H9 (cell line): ENCODE data around the gene ARHGAP12. TPM values are rescaled to one million over a fixed set of nuclear protein-coding genes. Genes with fewer than 3 reads are reported as not detected.

ENCODE experiments used
- DNase-seq: peaks from one replicate; pipeline ENCODE4 v3.0.0-alpha.2; 2017
- H2AFZ ChIP-seq: one replicate; pipeline ENCODE4 v1.6.1; 2013; ENCODE audit warnings: mild to moderate bottlenecking, low read length, control low read depth, moderate library complexity
- H2AK5ac ChIP-seq: 2 replicates; pipeline ENCODE4 v1.6.1; 2013; ENCODE audit warnings: low read length, control low read depth, mixed read lengths; ENCODE audit not compliant: insufficient read length
- H2BK120ac ChIP-seq: one replicate; pipeline ENCODE4 v1.6.1; 2013; ENCODE audit warnings: low read depth, mild to moderate bottlenecking, low read length, control low read depth, inconsistent platforms; ENCODE audit not compliant: poor library complexity, severe bottlenecking
- H2BK12ac ChIP-seq: 2 replicates; pipeline ENCODE4 v1.6.1; 2013; ENCODE audit warnings: low read length, control low read depth, mixed read lengths, low read depth; ENCODE audit not compliant: insufficient read length
- H2BK15ac ChIP-seq: 2 replicates; pipeline ENCODE4 v1.6.1; 2013; ENCODE audit warnings: low read depth, low read length, control low read depth
- H2BK20ac ChIP-seq: one replicate; pipeline ENCODE4 v1.6.1; 2013; ENCODE audit warnings: low read depth, mild to moderate bottlenecking, low read length, control low read depth, inconsistent platforms; ENCODE audit not compliant: poor library complexity, severe bottlenecking
- H2BK5ac ChIP-seq: 2 replicates; pipeline ENCODE4 v1.6.1; 2013; ENCODE audit warnings: low read length, control low read depth, mixed read lengths; ENCODE audit not compliant: insufficient read length
- H3K14ac ChIP-seq: 2 replicates; pipeline ENCODE4 v1.6.1; 2013; ENCODE audit warnings: low read length, control low read depth; ENCODE audit not compliant: insufficient read depth
- H3K18ac ChIP-seq: 2 replicates; pipeline ENCODE4 v1.6.1; 2013; ENCODE audit warnings: low read depth, mild to moderate bottlenecking, mixed read lengths, low read length, control low read depth; ENCODE audit not compliant: insufficient read length
- H3K23ac ChIP-seq: 2 replicates; pipeline ENCODE4 v1.6.1; 2013; ENCODE audit warnings: low read length, control low read depth, mixed read lengths, low read depth; ENCODE audit not compliant: insufficient read length
- H3K23me2 ChIP-seq: 2 replicates; pipeline ENCODE4 v1.6.1; 2013; ENCODE audit warnings: low read depth, mild to moderate bottlenecking, mixed read lengths, low read length, control low read depth; ENCODE audit not compliant: insufficient read length, poor library complexity, severe bottlenecking
- H3K27ac ChIP-seq: 2 replicates; pipeline ENCODE4 v1.5.1; 2013; ENCODE audit warnings: low read length, control low read depth, mixed read lengths, low read depth; ENCODE audit not compliant: insufficient read length
- H3K27me3 ChIP-seq: 2 replicates; pipeline ENCODE4 v1.6.1; 2013; ENCODE audit warnings: low read length, control low read depth, inconsistent platforms; ENCODE audit not compliant: insufficient read depth
- H3K4ac ChIP-seq: 2 replicates; pipeline ENCODE4 v1.6.1; 2013; ENCODE audit warnings: low read depth, mild to moderate bottlenecking, control low read depth, inconsistent platforms, low read length, moderate library complexity
- H3K4me1 ChIP-seq: 2 replicates; pipeline ENCODE4 v1.6.1; 2013; ENCODE audit warnings: low read length, control low read depth, inconsistent platforms; ENCODE audit not compliant: insufficient read depth
- H3K4me2 ChIP-seq: 2 replicates; pipeline ENCODE4 v1.6.1; 2013; ENCODE audit warnings: low read length, control low read depth, mixed read lengths; ENCODE audit not compliant: insufficient read length, insufficient read depth
- H3K56ac ChIP-seq: 2 replicates; pipeline ENCODE4 v1.6.1; 2013; ENCODE audit warnings: low read depth, mild to moderate bottlenecking, mixed read lengths, low read length, control low read depth; ENCODE audit not compliant: insufficient read length
- H3K79me1 ChIP-seq: 2 replicates; pipeline ENCODE4 v1.6.1; 2013; ENCODE audit warnings: low read depth, mild to moderate bottlenecking, moderate library complexity, low read length, control low read depth, inconsistent platforms; ENCODE audit not compliant: insufficient read depth, poor library complexity, severe bottlenecking
- H3K79me2 ChIP-seq: 2 replicates; pipeline ENCODE4 v1.6.1; 2013; ENCODE audit warnings: low read length, control low read depth, inconsistent platforms; ENCODE audit not compliant: insufficient read depth
- H3K9ac ChIP-seq: 2 replicates; pipeline ENCODE4 v1.6.1; 2013; ENCODE audit warnings: low read length, control low read depth, mixed read lengths; ENCODE audit not compliant: insufficient read length; ENCODE audit errors: extremely low read depth
- H3K9me3 ChIP-seq: one replicate; pipeline ENCODE4 v1.6.1; 2013; ENCODE audit warnings: low read depth, low read length, inconsistent platforms; ENCODE audit not compliant: control insufficient read depth
- H3T11ph ChIP-seq: one replicate; pipeline ENCODE4 v1.6.1; 2013; ENCODE audit warnings: mild to moderate bottlenecking, low read length, control low read depth, inconsistent platforms
- H4K20me1 ChIP-seq: one replicate; pipeline ENCODE4 v1.6.1; 2013; ENCODE audit not compliant: control insufficient read depth, insufficient read length, insufficient read depth
- H4K5ac ChIP-seq: 2 replicates; pipeline ENCODE4 v1.6.1; 2013; ENCODE audit warnings: low read depth, mild to moderate bottlenecking, mixed read lengths, low read length, control low read depth; ENCODE audit not compliant: insufficient read length
- H4K8ac ChIP-seq: replicated peaks from 2 replicates; pipeline ENCODE4 v1.6.1; 2013; ENCODE audit warnings: low read length, control low read depth, mixed read lengths, low read depth; ENCODE audit not compliant: insufficient read length
- H4K91ac ChIP-seq: 2 replicates; pipeline ENCODE4 v1.6.1; 2013; ENCODE audit warnings: low read depth, mild to moderate bottlenecking, moderate library complexity, mixed read lengths, low read length, control low read depth; ENCODE audit not compliant: insufficient read length
- H3K27ac Mint-ChIP-seq, 3 experiments: 2 replicates in 2 of 3; 3 replicates in 1 of 3; pipeline ENCODE4 v1.8.0; 2020 to 2021; ENCODE audit warnings: mixed read lengths in 3 of 3, mild to moderate bottlenecking in 1 of 3, moderate library complexity in 1 of 3
- H3K27me3 Mint-ChIP-seq: 2 replicates; pipeline ENCODE4 v1.8.0; 2021; ENCODE audit warnings: low read depth, mild to moderate bottlenecking, moderate library complexity, mixed read lengths
- H3K36me3 Mint-ChIP-seq, 3 experiments: 2 replicates in 2 of 3; 3 replicates in 1 of 3; pipeline ENCODE4 v1.8.0; 2020 to 2021; ENCODE audit warnings: low read depth in 3 of 3, mixed read lengths in 3 of 3; ENCODE audit not compliant: insufficient read depth in 1 of 3
- H3K4me1 Mint-ChIP-seq, 2 experiments: 2 replicates each; pipeline ENCODE4 v1.8.0; 2020; ENCODE audit warnings: mixed read lengths in 2 of 2
- H3K4me3 Mint-ChIP-seq, 2 experiments: 2 replicates in 1 of 2; 3 replicates in 1 of 2; pipeline ENCODE4 v1.8.0; 2020 to 2021; ENCODE audit warnings: mild to moderate bottlenecking in 2 of 2, mixed read lengths in 2 of 2, moderate library complexity in 1 of 2
- H3K9me3 Mint-ChIP-seq, 2 experiments: 2 replicates in 1 of 2; 3 replicates in 1 of 2; pipeline ENCODE4 v1.8.0; 2020; ENCODE audit warnings: mild to moderate bottlenecking in 2 of 2, mixed read lengths in 2 of 2, moderate library complexity in 1 of 2
- CTCF ChIP-seq: fragments of 200-600 bp; sonication (generic); conservative IDR thresholded peaks from 3 replicates; pipeline ENCODE4 v1.8.0; 2021; ENCODE audit warnings: antibody characterized with exemption, mild to moderate bottlenecking
- WGBS: extraction: QIAGEN DNeasy Blood & Tissue Kit; methylation state at CpG from one replicate; pipeline ENCODE4 v1.1.7; 2013; ENCODE audit warnings: missing lambda C conversion rate, low lambda C conversion rate, mixed read lengths; ENCODE audit not compliant: insufficient read length; ENCODE audit errors: extremely low coverage; 5-methylcytosine and 5-hydroxymethylcytosine counted together
- total RNA-seq: library from RNA; stranded (reverse); gene quantifications from 2 replicates; pipeline ENCODE4 v1.2.1, GENCODE V29; 2021

ARHGAP12 gene
- total RNA-seq, 1 experiment from 2014 or later = 34.3 TPM

DNA sequence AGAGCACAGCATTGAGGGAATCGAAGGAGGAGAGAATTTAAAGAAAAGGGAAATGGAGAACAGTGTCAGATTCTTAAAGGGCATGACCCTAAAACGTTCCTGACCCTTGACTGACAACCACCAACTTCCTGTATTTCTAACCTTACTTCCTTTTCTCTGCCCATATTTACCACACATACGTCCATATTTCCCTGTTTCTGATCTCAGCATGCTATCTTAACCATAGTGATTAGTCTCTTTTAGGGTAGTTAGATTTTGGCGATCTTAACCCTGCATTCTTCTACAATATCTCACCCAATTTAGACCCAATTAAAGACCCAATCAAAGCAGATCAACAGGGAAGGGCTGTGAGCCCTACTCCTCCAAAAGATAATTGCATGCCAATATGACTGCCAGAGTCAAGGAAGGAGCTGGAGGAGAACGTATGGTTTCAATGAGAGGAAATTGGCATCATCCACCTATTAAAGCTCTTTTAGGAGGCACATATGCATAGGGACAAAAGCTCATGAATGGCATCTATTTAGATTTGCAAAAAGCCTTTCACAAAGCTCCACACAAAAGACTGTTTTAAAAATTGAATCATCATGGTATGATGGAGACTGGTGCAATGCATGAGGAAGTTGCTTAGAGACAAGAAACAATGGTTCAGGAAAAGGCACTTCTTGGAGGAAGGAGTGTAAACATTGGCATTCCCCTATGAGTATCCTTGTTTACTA, 49.0 kb upstream of the ARHGAP12 start:
- Histone ChIP-seq H2AFZ (no peak overlapping the region), H3K27me3 (no peaks in the 10 kb centered on the region), H2BK20ac (no peak overlapping the region), H2AK5ac (no peak overlapping the region), H2BK15ac (no peak overlapping the region), H3K23ac (no peak overlapping the region), H3K27ac (peak overlapping the region; percentile 84), H3K4ac (no peak overlapping the region), H3K14ac (no peak overlapping the region), H4K8ac (no peak overlapping the region), H3K18ac (no peak overlapping the region), H3T11ph (no peak overlapping the region), H2BK120ac (no peak overlapping the region), H3K4me1 (peaks cover 9% of the 10 kb centered on the region; the same call in 1 of the 2 replicates), H4K5ac (no peak overlapping the region), H4K20me1 (no peaks in the 10 kb centered on the region), H3K23me2 (no peaks in the 10 kb centered on the region), H2BK5ac (no peak overlapping the region), H3K79me1 (no peaks in the 10 kb centered on the region), H3K9ac (no peak overlapping the region), H2BK12ac (no peak overlapping the region), H3K56ac (no peak overlapping the region), H3K4me2 (no peak overlapping the region), H4K91ac (no peak overlapping the region), H3K79me2 (no peaks in the 10 kb centered on the region), H3K9me3 (no peaks in the 10 kb centered on the region)
- Mint-ChIP-seq H3K4me1 (peaks cover 16 to 21% of the 10 kb centered on the region in 2 experiments), H3K9me3 (peaks cover 11 to 21% of the 10 kb centered on the region in 2 experiments; a peak in 4 of 5 replicates), H3K27me3 (no peaks in the 10 kb centered on the region), H3K36me3 (peaks cover 0 to 17% (median 17%) of the 10 kb centered on the region in 3 experiments; a peak in 5 of 7 replicates), H3K27ac (peak overlapping the region in 1 of 3 experiments; percentile 1; a peak in 1 of 7 replicates), H3K4me3 (no peak overlapping the region)
- no peak for DNase-seq
- no CpG with 5 or more reads among the region's 5 CpGs for WGBS
- TF ChIP-seq CTCF = no peak
